ENCODE measurements around the gene PGR. TPM values are rescaled to one million over a fixed set of nuclear protein-coding genes. Genes with fewer than 3 reads are reported as not detected.

The PGR gene
- total and polyA plus RNA-seq, 2 experiments from 2014 or later: 0.18 TPM; not detected in 1

- no peak overlapping the region for H3K27ac ChIP-seq
- H3K36me3 ChIP-seq: no peaks in the 10 kb centered on the region
These were observed 8.8 kb upstream of the PGR start for GRCh38 chr11:101138245-101138930.

GRCh38 chr11:101133190-101133589, 3.6 kb upstream of the PGR start:
- Histone ChIP-seq H3K4me1 (ENCODE audit: low read depth) (no peaks in the 10 kb centered on the region), H3K4me3 (no peak overlapping the region), H3K36me3 (no peaks in the 10 kb centered on the region), H3K27me3 (peaks cover 64% of the 10 kb centered on the region), H3K9me3 (ENCODE audit: low read depth) (no peaks in the 10 kb centered on the region), H3K27ac (no peak overlapping the region)
- peak in 1 of 2 donors; percentile 49 for DNase-seq (ENCODE audit: low read depth in 1 of 2, low spot score in 1 of 2)
- TF ChIP-seq CTCF (IDR thresholded peaks at IDR 0.05; ENCODE audit: low read depth, low read length): no peak

More at GRCh38 chr11:101138245-101138930, 8.8 kb upstream of the PGR start:
- TF ChIP-seq CTCF (IDR thresholded peaks at IDR 0.05; ENCODE audit: low read depth, low read length): no peak
- no peaks in the 10 kb centered on the region for H3K9me3 ChIP-seq (ENCODE audit: low read depth)
- no peak for DNase-seq (ENCODE audit: low read depth in 1 of 2, low spot score in 1 of 2)
- H3K27me3 ChIP-seq: peaks cover 12% of the 10 kb centered on the region
- H3K4me3 ChIP-seq: no peak overlapping the region
- no peaks in the 10 kb centered on the region for H3K4me1 ChIP-seq (ENCODE audit: low read depth)

GRCh38 chr11:101128571-101129202, 926 bp downstream of the PGR start:
- H3K4me3 ChIP-seq: peak overlapping the region; percentile 40
- peak in 1 of 2 donors; percentile 6 for DNase-seq (ENCODE audit: low read depth in 1 of 2, low spot score in 1 of 2)
- H3K4me1 ChIP-seq (ENCODE audit: low read depth): no peaks in the 10 kb centered on the region
- TF ChIP-seq CTCF (IDR thresholded peaks at IDR 0.05; ENCODE audit: low read depth, low read length): no peak
- H3K36me3 ChIP-seq: no peaks in the 10 kb centered on the region
- no peaks in the 10 kb centered on the region for H3K9me3 ChIP-seq (ENCODE audit: low read depth)
- peaks cover 100% of the 10 kb centered on the region for H3K27me3 ChIP-seq
- H3K27ac ChIP-seq: no peak overlapping the region

- H3K27me3 ChIP-seq: peaks cover 100% of the 10 kb centered on the region
- H3K4me1 ChIP-seq (ENCODE audit: low read depth): no peaks in the 10 kb centered on the region
- H3K36me3 ChIP-seq: no peaks in the 10 kb centered on the region
- DNase-seq (ENCODE audit: low read depth in 1 of 2, low spot score in 1 of 2): peak in 1 of 2 donors; percentile 27
- TF ChIP-seq CTCF (IDR thresholded peaks at IDR 0.05; ENCODE audit: low read depth, low read length): no peak
- H3K9me3 ChIP-seq (ENCODE audit: low read depth): no peaks in the 10 kb centered on the region
- no peak overlapping the region for H3K27ac ChIP-seq
- peak overlapping the region; percentile 40 for H3K4me3 ChIP-seq
These were observed 1.7 kb downstream of the PGR start for GRCh38 chr11:101127699-101128570.

- peak in 1 of 2 donors; percentile 22 for DNase-seq (ENCODE audit: low read depth in 1 of 2, low spot score in 1 of 2)
- Histone ChIP-seq H3K4me1 (ENCODE audit: low read depth) (no peaks in the 10 kb centered on the region), H3K9me3 (ENCODE audit: low read depth) (no peaks in the 10 kb centered on the region), H3K27ac (no peak overlapping the region), H3K4me3 (peak overlapping the region; percentile 40), H3K36me3 (no peaks in the 10 kb centered on the region), H3K27me3 (peaks cover 100% of the 10 kb centered on the region)
- no peak for TF ChIP-seq CTCF (IDR thresholded peaks at IDR 0.05; ENCODE audit: low read depth, low read length)
These were observed 2.4 kb downstream of the PGR start for GRCh38 chr11:101127197-101127698.
